Activated naive CD8-positive, alpha-beta T cell treated with anti-CD3 and anti-CD28 coated beads for 36 hours (primary cell): Measurements from ENCODE around the gene SCARB1. TPM values are rescaled to one million over a fixed set of nuclear protein-coding genes. Genes with fewer than 3 reads are reported as not detected.

Experiments
- DNase-seq: peaks from one replicate; pipeline ENCODE4 v3.0.0; 2021
- H3K27ac Mint-ChIP-seq: one replicate; pipeline ENCODE4 v1.8.0; 2022; ENCODE audit warnings: mild to moderate bottlenecking, moderate library complexity, mixed read lengths
- H3K27me3 Mint-ChIP-seq: one replicate; pipeline ENCODE4 v1.8.0; 2022; ENCODE audit warnings: mild to moderate bottlenecking, mixed read lengths
- H3K36me3 Mint-ChIP-seq: one replicate; pipeline ENCODE4 v1.8.0; 2021; ENCODE audit warnings: mild to moderate bottlenecking, mixed read lengths
- H3K4me1 Mint-ChIP-seq: one replicate; pipeline ENCODE4 v1.8.0; 2021; ENCODE audit warnings: mixed read lengths
- H3K4me3 Mint-ChIP-seq: one replicate; pipeline ENCODE4 v1.8.0; 2022; ENCODE audit warnings: mild to moderate bottlenecking, moderate library complexity, mixed read lengths
- H3K9me3 Mint-ChIP-seq: one replicate; pipeline ENCODE4 v1.8.0; 2022; ENCODE audit warnings: mixed read lengths
- total RNA-seq, 2 experiments: library from RNA; stranded (reverse); gene quantifications; one replicate each; pipeline ENCODE4 v1.2.3, GENCODE V29; 2021

SCARB1 gene
- total RNA-seq, 2 experiments from 2014 or later = 40.3 to 43.8 TPM

GRCh38 chr12:124857921-124858461, 5.7 kb downstream of the SCARB1 start:
- no peak for DNase-seq
- Mint-ChIP-seq H3K36me3 (peaks cover 29% of the 10 kb centered on the region), H3K4me3 (no peak overlapping the region), H3K27me3 (no peaks in the 10 kb centered on the region), H3K27ac (no peak overlapping the region), H3K4me1 (peaks cover 19% of the 10 kb centered on the region), H3K9me3 (no peaks in the 10 kb centered on the region)

- H3K27me3 Mint-ChIP-seq = no peaks in the 10 kb centered on the region
- H3K4me3 Mint-ChIP-seq = no peak overlapping the region
- H3K36me3 Mint-ChIP-seq = peaks cover 21% of the 10 kb centered on the region
- H3K27ac Mint-ChIP-seq = no peak overlapping the region
- H3K9me3 Mint-ChIP-seq = no peaks in the 10 kb centered on the region
- DNase-seq = no peak
- H3K4me1 Mint-ChIP-seq = peaks cover 16% of the 10 kb centered on the region
Measured at GRCh38 chr12:124856842-124857178, 6.9 kb downstream of the SCARB1 start.

GRCh38 chr12:124856132-124856841, 7.4 kb downstream of the SCARB1 start:
- no peak overlapping the region for H3K27ac Mint-ChIP-seq
- peaks cover 19% of the 10 kb centered on the region for H3K36me3 Mint-ChIP-seq
- H3K4me1 Mint-ChIP-seq = peaks cover 14% of the 10 kb centered on the region
- no peaks in the 10 kb centered on the region for H3K27me3 Mint-ChIP-seq
- H3K9me3 Mint-ChIP-seq = no peaks in the 10 kb centered on the region
- no peak overlapping the region for H3K4me3 Mint-ChIP-seq
- no peak for DNase-seq

- Mint-ChIP-seq H3K27ac (no peak overlapping the region), H3K27me3 (no peaks in the 10 kb centered on the region), H3K4me1 (peaks cover 14% of the 10 kb centered on the region), H3K36me3 (peaks cover 19% of the 10 kb centered on the region), H3K9me3 (no peaks in the 10 kb centered on the region), H3K4me3 (no peak overlapping the region)
- no peak for DNase-seq
Measured at GRCh38 chr12:124855275-124855957, 8.2 kb downstream of the SCARB1 start.

- Mint-ChIP-seq H3K27me3 (no peaks in the 10 kb centered on the region), H3K4me3 (no peak overlapping the region), H3K9me3 (no peaks in the 10 kb centered on the region), H3K36me3 (peaks cover 15% of the 10 kb centered on the region), H3K4me1 (peaks cover 14% of the 10 kb centered on the region), H3K27ac (no peak overlapping the region)
- DNase-seq = no peak
Measured at GRCh38 chr12:124854637-124855184, 9.0 kb downstream of the SCARB1 start.

DNA sequence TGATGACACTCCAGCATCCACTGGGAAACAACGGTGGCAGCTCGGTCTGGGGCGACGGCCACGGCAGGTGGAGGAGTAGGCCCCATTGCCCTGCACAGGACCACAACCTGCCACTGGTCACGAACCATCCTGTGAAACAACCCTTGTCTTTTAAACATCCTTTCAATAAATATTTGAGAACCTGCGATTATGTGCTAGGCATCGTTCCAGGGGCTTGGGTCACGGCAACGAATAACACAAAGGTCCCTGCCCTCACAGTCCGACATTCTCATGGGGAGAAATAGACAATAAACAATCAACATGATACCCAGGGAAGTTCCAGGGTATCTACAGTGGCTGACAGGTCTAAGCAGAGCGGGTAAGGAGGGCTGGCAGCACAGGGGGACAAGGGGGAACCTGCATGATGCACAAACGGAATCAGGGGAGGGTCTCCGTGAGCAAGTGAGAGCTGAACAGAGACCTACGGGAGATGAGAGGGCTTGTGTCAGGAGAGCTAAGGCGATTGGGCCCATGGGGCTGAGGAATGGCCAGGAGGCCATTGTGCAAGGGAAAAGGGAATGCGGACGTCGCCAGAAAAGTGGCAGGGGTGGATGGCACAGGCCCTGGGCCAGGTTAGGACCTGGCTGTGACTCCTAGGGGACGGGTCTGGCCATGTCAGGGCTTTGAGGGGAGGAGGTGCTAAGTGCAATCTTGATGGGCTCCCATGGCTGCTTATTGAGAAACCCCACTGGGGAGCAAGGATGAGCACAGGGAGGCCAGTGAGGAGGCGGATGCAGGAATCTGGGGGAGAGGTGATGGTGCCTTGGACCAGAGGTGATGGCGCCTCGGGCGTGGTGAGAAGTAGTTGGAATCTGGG, 9.7 kb downstream of the SCARB1 start:
- Mint-ChIP-seq H3K36me3 (peaks cover 15% of the 10 kb centered on the region), H3K27me3 (no peaks in the 10 kb centered on the region), H3K4me3 (no peak overlapping the region), H3K9me3 (no peaks in the 10 kb centered on the region), H3K27ac (no peak overlapping the region), H3K4me1 (peaks cover 14% of the 10 kb centered on the region)
- no peak for DNase-seq

DNA sequence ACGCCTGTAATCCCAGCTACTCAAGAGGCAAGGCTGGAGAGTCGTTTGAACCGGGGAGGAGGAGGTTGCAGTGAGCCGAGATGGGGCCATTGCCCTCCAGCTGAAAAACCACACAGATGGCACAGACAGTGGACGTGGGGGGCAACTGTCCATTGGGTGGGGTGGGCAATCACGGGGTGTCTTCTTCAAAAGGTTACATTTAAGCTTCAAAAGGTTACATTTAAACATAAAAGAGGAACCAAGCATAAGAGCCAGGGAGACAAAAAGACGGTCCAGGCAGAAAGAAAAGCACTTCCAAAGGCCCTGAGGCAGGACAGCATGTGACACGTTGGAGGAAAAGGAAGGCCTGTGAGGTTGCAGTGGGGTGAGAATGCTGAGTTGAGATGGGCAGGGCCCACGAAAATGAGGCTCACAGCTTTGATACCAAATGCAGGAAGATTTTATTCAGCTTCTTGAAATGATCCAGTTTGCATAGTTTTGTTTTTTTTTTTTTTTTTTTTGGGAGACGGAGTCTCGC, 10.7 kb downstream of the SCARB1 start:
- H3K4me3 Mint-ChIP-seq = no peak overlapping the region
- H3K4me1 Mint-ChIP-seq = peaks cover 14% of the 10 kb centered on the region
- no peak overlapping the region for H3K27ac Mint-ChIP-seq
- no peak for DNase-seq
- peaks cover 17% of the 10 kb centered on the region for H3K36me3 Mint-ChIP-seq
- no peaks in the 10 kb centered on the region for H3K27me3 Mint-ChIP-seq
- H3K9me3 Mint-ChIP-seq = no peaks in the 10 kb centered on the region

GRCh38 chr12:124852329-124852831, 11.3 kb downstream of the SCARB1 start:
- H3K36me3 Mint-ChIP-seq = peaks cover 15% of the 10 kb centered on the region
- no peak for DNase-seq

DNA sequence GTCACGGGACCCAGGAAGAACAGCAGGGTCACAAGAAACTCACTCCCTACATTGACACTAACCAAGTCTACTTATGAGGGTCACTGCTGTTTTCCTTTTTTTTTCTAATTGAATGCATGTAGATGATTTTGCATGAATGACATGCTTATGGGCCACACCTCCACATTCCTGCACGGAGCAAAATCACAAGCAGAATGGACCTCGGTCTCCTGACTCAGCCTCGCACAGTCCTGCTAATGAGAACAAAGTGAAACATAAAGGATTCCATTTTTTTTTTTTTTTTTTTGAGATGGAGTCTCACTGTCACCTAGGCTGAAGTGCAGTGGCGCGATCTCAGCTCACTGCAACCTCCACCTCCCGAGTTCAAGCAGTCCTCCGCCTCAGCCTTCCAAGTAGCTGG, 12.3 kb downstream of the SCARB1 start:
- no peak for DNase-seq
- H3K36me3 Mint-ChIP-seq = peaks cover 15% of the 10 kb centered on the region
- no peaks in the 10 kb centered on the region for H3K27me3 Mint-ChIP-seq
- H3K9me3 Mint-ChIP-seq = no peaks in the 10 kb centered on the region
- no peak overlapping the region for H3K4me3 Mint-ChIP-seq
- no peak overlapping the region for H3K27ac Mint-ChIP-seq
- peaks cover 14% of the 10 kb centered on the region for H3K4me1 Mint-ChIP-seq

More at GRCh38 chr12:124852329-124852831, 11.3 kb downstream of the SCARB1 start:
- Mint-ChIP-seq H3K9me3 (no peaks in the 10 kb centered on the region), H3K4me1 (peaks cover 14% of the 10 kb centered on the region), H3K4me3 (no peak overlapping the region), H3K27me3 (no peaks in the 10 kb centered on the region), H3K27ac (no peak overlapping the region)

GRCh38 chr12:124849382-124849781, 14.3 kb downstream of the SCARB1 start:
- H3K4me1 Mint-ChIP-seq = peaks cover 14% of the 10 kb centered on the region

DNA sequence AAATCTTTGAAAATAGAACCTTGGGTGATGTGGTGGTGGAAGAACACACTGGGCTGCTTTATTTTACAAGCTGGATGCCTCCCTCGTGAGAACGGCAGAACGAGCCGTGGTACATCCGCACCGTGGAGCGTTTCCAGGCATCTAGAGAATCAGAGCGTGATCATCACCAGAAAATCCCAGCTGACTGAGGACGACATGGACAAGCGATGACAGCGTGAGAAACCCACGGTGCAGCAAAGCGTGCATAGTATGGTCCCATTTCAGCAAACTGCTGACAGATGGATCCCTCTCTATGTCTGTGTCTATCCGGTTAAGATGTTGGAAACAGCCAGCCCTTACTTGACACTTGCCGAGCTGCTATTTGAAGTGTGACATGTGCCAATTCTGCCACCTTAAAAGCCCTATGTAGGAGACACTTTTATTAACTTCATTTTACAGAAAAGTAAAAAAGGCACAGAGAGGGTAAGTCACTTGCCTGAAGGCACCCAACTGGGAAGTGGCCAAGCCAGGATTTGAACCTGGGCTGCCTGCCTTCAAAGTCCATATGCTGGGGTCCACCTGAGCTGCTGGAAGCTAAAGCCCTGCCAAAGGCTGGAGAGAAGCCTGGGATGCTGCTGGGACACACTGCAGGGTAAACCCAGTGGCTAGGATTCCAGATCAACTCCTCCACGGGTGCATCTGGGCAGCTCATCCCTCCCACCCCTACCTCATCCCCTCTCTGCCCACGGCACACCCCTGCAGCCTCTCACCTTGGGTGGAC, 14.9 kb downstream of the SCARB1 start:
- peaks cover 10% of the 10 kb centered on the region for H3K4me1 Mint-ChIP-seq
- H3K27ac Mint-ChIP-seq = no peak overlapping the region
- H3K27me3 Mint-ChIP-seq = no peaks in the 10 kb centered on the region
- no peaks in the 10 kb centered on the region for H3K9me3 Mint-ChIP-seq
- peaks cover 7% of the 10 kb centered on the region for H3K36me3 Mint-ChIP-seq
- no peak for DNase-seq
- H3K4me3 Mint-ChIP-seq = no peak overlapping the region

More at GRCh38 chr12:124849382-124849781, 14.3 kb downstream of the SCARB1 start:
- no peaks in the 10 kb centered on the region for H3K27me3 Mint-ChIP-seq
- H3K36me3 Mint-ChIP-seq = peaks cover 10% of the 10 kb centered on the region
- H3K4me3 Mint-ChIP-seq = no peak overlapping the region
- no peak for DNase-seq
- no peaks in the 10 kb centered on the region for H3K9me3 Mint-ChIP-seq
- H3K27ac Mint-ChIP-seq = no peak overlapping the region

GRCh38 chr12:124847113-124848074, 16.3 kb downstream of the SCARB1 start:
- no peak overlapping the region for H3K27ac Mint-ChIP-seq
- H3K4me1 Mint-ChIP-seq = peaks cover 1% of the 10 kb centered on the region
- peaks cover 4% of the 10 kb centered on the region for H3K36me3 Mint-ChIP-seq
- no peak for DNase-seq
- H3K4me3 Mint-ChIP-seq = no peak overlapping the region
- H3K27me3 Mint-ChIP-seq = no peaks in the 10 kb centered on the region
- no peaks in the 10 kb centered on the region for H3K9me3 Mint-ChIP-seq
